ENCODE measurements around the gene PIP5K1C. TPM values are rescaled to one million over a fixed set of nuclear protein-coding genes. Genes with fewer than 3 reads are reported as not detected.

PIP5K1C gene
- total RNA-seq, 4 donors from 2014 or later = 25.4 to 91.1 (median 36.4) TPM

- 88% methylated on average over 73 of the region's 79 CpGs; no CpG with 5 or more reads in 1 of the 2 donors for WGBS, 2 donors (ENCODE audit: low coverage in 1 of 2)
- peaks cover 0 to 20% (median 0%) of the 10 kb centered on the region in 4 donors for H3K36me3 ChIP-seq
- no peaks in the 10 kb centered on the region for H3K9me3 ChIP-seq
- H3K27me3 ChIP-seq = no peaks in the 10 kb centered on the region
- in situ Hi-C loops (cut with MboI; ENCODE audit: low pct_ligation_motif_present in 1 of 4, low pct_unique_long_range_greater_than_20kb in 1 of 4, low sequenced_read_pairs in 3 of 4) (no loop called here), intact Hi-C loops (cut with DNase I; ENCODE audit: low total_unique reads) (loop anchor here (10.0 kb wide), 1 partner anchor 308 kb away; no protein-coding TSS in a partner anchor)
- peaks cover 0 to 15% (median 10%) of the 10 kb centered on the region in 4 donors for H3K4me1 ChIP-seq
- TF ChIP-seq POLR2AphosphoS5 (IDR thresholded peaks at IDR 0.05) = no peak
- H3K4me3 ChIP-seq = no peak overlapping the region
- H3K27ac ChIP-seq = peak overlapping the region in 2 of 4 donors; percentile 4 to 23
- no peak for DNase-seq
Observed at GRCh38 chr19:3612901-3613741, 87.1 kb downstream of the PIP5K1C start.

- Histone ChIP-seq H3K9me3 (no peaks in the 10 kb centered on the region), H3K36me3 (peaks cover 0 to 20% (median 0%) of the 10 kb centered on the region in 4 donors), H3K4me1 (peaks cover 0 to 20% (median 15%) of the 10 kb centered on the region in 4 donors), H3K4me3 (no peak overlapping the region), H3K27ac (peak overlapping the region in 1 of 4 donors; percentile 21), H3K27me3 (no peaks in the 10 kb centered on the region)
- no peak for TF ChIP-seq EP300 (IDR thresholded peaks at IDR 0.05; ENCODE audit: low read depth)
- TF ChIP-seq CTCF (IDR thresholded peaks at IDR 0.05) = no peak
- TF ChIP-seq POLR2AphosphoS5 (IDR thresholded peaks at IDR 0.05) = no peak
- no peak for TF ChIP-seq POLR2A (IDR thresholded peaks at IDR 0.05)
- in situ Hi-C loops (cut with MboI; ENCODE audit: low pct_ligation_motif_present in 1 of 4, low pct_unique_long_range_greater_than_20kb in 1 of 4, low sequenced_read_pairs in 3 of 4) = no loop called here
- WGBS, 2 donors (ENCODE audit: low coverage in 1 of 2) = 98 to 100% methylated on average over 5 to 33 of the region's 33 CpGs
- intact Hi-C loops (cut with DNase I; ENCODE audit: low total_unique reads) = loop anchor here (10.0 kb wide), 1 partner anchor 308 kb away; no protein-coding TSS in a partner anchor
- DNase-seq = no peak
Observed at GRCh38 chr19:3612330-3612729, 87.9 kb downstream of the PIP5K1C start.

GRCh38 chr19:3611841-3612240 lies 88.4 kb downstream of the PIP5K1C start:
- Histone ChIP-seq H3K27me3 (peaks cover 2% of the 10 kb centered on the region), H3K27ac (no peak overlapping the region), H3K4me3 (no peak overlapping the region), H3K9me3 (no peaks in the 10 kb centered on the region), H3K4me1 (peaks cover 0 to 24% (median 19%) of the 10 kb centered on the region in 4 donors), H3K36me3 (peaks cover 0 to 20% (median 0%) of the 10 kb centered on the region in 4 donors)
- no peak for DNase-seq
- 96% methylated on average over 36 of the region's 36 CpGs; no CpG with 5 or more reads in 1 of the 2 donors for WGBS, 2 donors (ENCODE audit: low coverage in 1 of 2)
- in situ Hi-C loops (cut with MboI; ENCODE audit: low pct_ligation_motif_present in 1 of 4, low pct_unique_long_range_greater_than_20kb in 1 of 4, low sequenced_read_pairs in 3 of 4) (no loop called here), intact Hi-C loops (cut with DNase I; ENCODE audit: low total_unique reads) (loop anchor here (10.0 kb wide), 1 partner anchor 307 kb away; no protein-coding TSS in a partner anchor)
- TF ChIP-seq POLR2A (IDR thresholded peaks at IDR 0.05) (no peak), CTCF (IDR thresholded peaks at IDR 0.05) (no peak), POLR2AphosphoS5 (IDR thresholded peaks at IDR 0.05) (no peak), EP300 (IDR thresholded peaks at IDR 0.05; ENCODE audit: low read depth) (no peak)

GRCh38 chr19:3610745-3611717 lies 89.2 kb downstream of the PIP5K1C start:
- intact Hi-C loops (cut with DNase I; ENCODE audit: low total_unique reads) = loop anchor here (1.0 to 10.0 kb wide), 2 partner anchors 35 to 306 kb away; no protein-coding TSS in a partner anchor
- WGBS, 2 donors (ENCODE audit: low coverage in 1 of 2) = 80 to 92% methylated on average over 2 to 30 of the region's 41 CpGs
- Histone ChIP-seq H3K4me3 (no peak overlapping the region), H3K27ac (no peak overlapping the region), H3K27me3 (peaks cover 4% of the 10 kb centered on the region), H3K36me3 (peaks cover 0 to 20% (median 0%) of the 10 kb centered on the region in 4 donors), H3K4me1 (peaks cover 4 to 33% (median 27%) of the 10 kb centered on the region in 4 donors), H3K9me3 (no peaks in the 10 kb centered on the region)
- DNase-seq = no peak
- TF ChIP-seq POLR2AphosphoS5 (IDR thresholded peaks at IDR 0.05) (no peak), CTCF (IDR thresholded peaks at IDR 0.05) (no peak), POLR2A (IDR thresholded peaks at IDR 0.05) (no peak), EP300 (IDR thresholded peaks at IDR 0.05; ENCODE audit: low read depth) (no peak)
- in situ Hi-C loops (cut with MboI; ENCODE audit: low pct_ligation_motif_present in 1 of 4, low pct_unique_long_range_greater_than_20kb in 1 of 4, low sequenced_read_pairs in 3 of 4) = no loop called here
